OCI-LY7 (cell line): Measurements from ENCODE around the gene KLHL17. TPM values are rescaled to one million over a fixed set of nuclear protein-coding genes. Genes with fewer than 3 reads are reported as not detected.
A peak's percentile ranks its signal among the peaks of the same experiment; 100 is the strongest.

Experiments used
- BruUV-seq: library from RNA; stranded (reverse); fragments of 400-500 nt; replicated peaks from 2 replicates; lab custom pipeline; 2021; lab: Mats Ljungman, UMichigan
- CTCF ChIA-PET: fragments of 300-600 bp; sonication (Branson Sonifier 250); formaldehyde crosslinking; loops from one replicate; lab custom pipeline; 2022; ENCODE audit warnings: antibody characterized with exemption; ENCODE audit not compliant: unreplicated experiment; lab: Charles Lee
- POLR2A ChIA-PET: fragments of 300-600 bp; sonication (Branson Sonifier 250); formaldehyde crosslinking; loops from one replicate; lab custom pipeline; 2022; ENCODE audit warnings: antibody characterized with exemption; lab: Charles Lee
- DNase-seq: peaks from one replicate; pipeline ENCODE4 v3.0.0-alpha.2; 2015; ENCODE audit warnings: low spot score
- H2AFZ ChIP-seq: fragments of 200-600 bp; sonication (generic), shearing (Covaris generic); 2 replicates; pipeline ENCODE4 v1.6.1; 2014; ENCODE audit warnings: mild to moderate bottlenecking, antibody characterized with exemption, low read length, moderate library complexity
- H3K27ac ChIP-seq: fragments of 200-600 bp; sonication (generic); 2 replicates; pipeline ENCODE4 v1.5.1; 2014; ENCODE audit warnings: mixed run types, low read depth, mild to moderate bottlenecking, moderate library complexity, low read length, inconsistent platforms; ENCODE audit not compliant: poor library complexity, severe bottlenecking
- H3K36me3 ChIP-seq: fragments of 200-600 bp; sonication (generic); 2 replicates; pipeline ENCODE4 v1.6.1; 2014; ENCODE audit warnings: mild to moderate bottlenecking, antibody characterized with exemption, low read length, moderate library complexity, mixed read lengths; ENCODE audit not compliant: insufficient read depth
- H3K4me1 ChIP-seq: fragments of 200-600 bp; sonication (generic); 2 replicates; pipeline ENCODE4 v1.5.1; 2014; ENCODE audit warnings: mild to moderate bottlenecking, low read length; ENCODE audit not compliant: insufficient read depth, poor library complexity, severe bottlenecking
- H3K4me2 ChIP-seq: fragments of 200-600 bp; sonication (generic); 2 replicates; pipeline ENCODE4 v1.6.1; 2014; ENCODE audit warnings: mild to moderate bottlenecking, low read length
- H3K4me3 ChIP-seq: fragments of 200-600 bp; sonication (generic); 2 replicates; pipeline ENCODE4 v1.5.1; 2014; ENCODE audit warnings: mild to moderate bottlenecking, low read depth, low read length; ENCODE audit not compliant: poor library complexity, severe bottlenecking
- H3K79me2 ChIP-seq: fragments of 200-600 bp; sonication (generic); 2 replicates; pipeline ENCODE4 v1.6.1; 2016; ENCODE audit warnings: low read depth, mild to moderate bottlenecking, low read length, moderate library complexity, mixed read lengths; ENCODE audit not compliant: insufficient read depth
- H3K9me2 ChIP-seq: fragments of 200-600 bp; sonication (generic); 2 replicates; pipeline ENCODE4 v1.6.1; 2016; ENCODE audit warnings: mild to moderate bottlenecking, low read length, mixed read lengths; ENCODE audit not compliant: insufficient read depth
- H3K9me3 ChIP-seq: fragments of 200-600 bp; sonication (generic); 2 replicates; pipeline ENCODE4 v1.6.1; 2014; ENCODE audit warnings: mild to moderate bottlenecking, mixed run types, low read length, mixed read lengths
- H4K20me1 ChIP-seq: fragments of 200-600 bp; sonication (generic); 2 replicates; pipeline ENCODE4 v1.6.1; 2014; ENCODE audit warnings: mild to moderate bottlenecking, antibody characterized with exemption, low read length, moderate library complexity, mixed read lengths; ENCODE audit not compliant: insufficient read depth
- CTCF ChIP-seq: fragments of 200-600 bp; sonication (generic); conservative IDR thresholded peaks from 2 replicates; pipeline ENCODE4 v1.5.1; 2014; ENCODE audit warnings: mild to moderate bottlenecking, antibody characterized with exemption, low read length, moderate library complexity, mixed read lengths
- EZH2phosphoT487 ChIP-seq: fragments of 200-600 bp; sonication (generic); IDR thresholded peaks from 2 replicates; pipeline ENCODE4 v1.6.1; 2018; ENCODE audit warnings: low read depth, borderline replicate concordance, mild to moderate bottlenecking, mixed run types, antibody characterized with exemption, low read length, moderate library complexity, mixed read lengths
- intact Hi-C: fragments of 100-400 bp; cut with micrococcal nuclease; formaldehyde crosslinking; loops from one replicate; pipeline ENCODE4 v1.10.0; 2022; ENCODE audit not compliant: unreplicated experiment
- total RNA-seq, 2 experiments: library from RNA; depleted of rRNA in 1 of 2; stranded (reverse); fragments of >200 nt in 1 of 2; shearing (Covaris generic) in 1 of 2; gene quantifications; 2 replicates each; pipeline ENCODE4 v1.2.3, GENCODE V29; 2014 to 2022

Gene KLHL17
- total RNA-seq, 2 experiments from 2014 or later, result 21.7 to 23.3 TPM

GRCh38 chr1:1013105-1013921 lies 52.9 kb downstream of the KLHL17 start, which contains the start of gene ISG15:
Gene ISG15, plus strand, starts transcription at chr1:1013497. Its CDS starts 77 bp downstream, at chr1:1013574.
- peak; percentile 90 for DNase-seq
- Histone ChIP-seq H3K79me2 (no peaks in the 10 kb centered on the region), H3K9me2 (no peaks in the 10 kb centered on the region), H3K4me2 (peak within 1 kb of the TSS; percentile 85), H3K36me3 (no peaks in the 10 kb centered on the region), H4K20me1 (no peaks in the 10 kb centered on the region), H3K9me3 (0 out of 2 replicates have a peak, but pooled peaks cover 3% of the 10 kb centered on the region), H3K27ac (peak within 1 kb of the TSS; percentile 63), H3K4me3 (peak within 1 kb of the TSS; percentile 75), H3K4me1 (peaks cover 22% of the 10 kb centered on the region), H2AFZ (peak within 1 kb of the TSS; percentile 98)
- no peak for TF ChIP-seq EZH2phosphoT487
- TF ChIP-seq CTCF, result no peak
- CTCF ChIA-PET, result interaction anchor here (1.4 kb wide), 1 partner anchor 51 kb away, joined by 4 read pairs; no protein-coding TSS in a partner anchor
- intact Hi-C loops, result no loop called here
- BruUV-seq, result no TSS peak
- POLR2A ChIA-PET, result interaction anchor here (0.5 to 1.6 kb wide), 3 partner anchors 10 to 1101 kb away, joined by 3 read pairs; no protein-coding TSS in a partner anchor

GRCh38 chr1:1013922-1014648 lies 53.7 kb downstream of the KLHL17 start:
- Histone ChIP-seq H3K4me2 (peak overlapping the region; percentile 85), H3K36me3 (no peaks in the 10 kb centered on the region), H3K9me2 (no peaks in the 10 kb centered on the region), H3K27ac (peak overlapping the region; percentile 63), H3K4me3 (peak overlapping the region; percentile 75), H4K20me1 (no peaks in the 10 kb centered on the region), H2AFZ (peak overlapping the region; percentile 7; the same call in 1 of the 2 replicates), H3K4me1 (peaks cover 22% of the 10 kb centered on the region), H3K9me3 (0 out of 2 replicates have a peak, but pooled peaks cover 3% of the 10 kb centered on the region), H3K79me2 (no peaks in the 10 kb centered on the region)
- TSS peak; percentile 100 for BruUV-seq
- no peak for TF ChIP-seq CTCF
- no peak for TF ChIP-seq EZH2phosphoT487
- intact Hi-C loops, result no loop called here
- CTCF ChIA-PET, result interaction anchor here (1.4 kb wide), 1 partner anchor 50 kb away, joined by 4 read pairs; no protein-coding TSS in a partner anchor
- POLR2A ChIA-PET, result interaction anchor here (0.5 to 1.6 kb wide), 3 partner anchors 10 to 1100 kb away, joined by 3 read pairs; no protein-coding TSS in a partner anchor
- peak; percentile 70 for DNase-seq
